DMS53 treated with DMSO at 0.1 percent for 48 hours (cell line): ENCODE measurements around the gene BICD2.
"Not testable (repeated sequence)": the region's sequence is repeated elsewhere in the genome, so short reads cannot be mapped to it uniquely, and the experiment has no call there.

Source experiments
- DNase-seq: peaks from one replicate; lab custom pipeline; 2025; ENCODE audit not compliant: unreplicated experiment; lab: John Stamatoyannopoulos, UW

Gene BICD2

DNA sequence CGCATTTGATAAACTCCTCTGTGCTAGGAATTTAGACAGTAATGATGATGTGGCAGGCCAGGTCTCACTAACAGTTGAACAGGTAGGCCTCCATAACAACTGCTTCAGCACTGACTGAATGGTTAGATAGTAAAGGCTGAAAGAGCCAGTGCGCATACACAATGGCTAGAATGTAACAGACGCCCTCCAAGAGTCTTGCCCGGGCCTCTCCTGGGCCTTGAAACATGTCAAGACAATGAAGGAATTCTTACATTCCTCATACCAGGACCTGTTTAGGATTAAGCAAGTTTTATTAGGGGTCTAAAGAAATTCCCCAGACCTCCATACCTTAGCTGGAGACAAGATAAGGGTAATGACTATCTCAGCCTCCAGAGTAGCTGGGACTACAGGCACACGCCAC, 6.7 kb upstream of the BICD2 start:
- DNase-seq = no peak

- no peak for DNase-seq
Observed at GRCh38 chr9:92770360-92770995, 5.8 kb upstream of the BICD2 start.

DNA sequence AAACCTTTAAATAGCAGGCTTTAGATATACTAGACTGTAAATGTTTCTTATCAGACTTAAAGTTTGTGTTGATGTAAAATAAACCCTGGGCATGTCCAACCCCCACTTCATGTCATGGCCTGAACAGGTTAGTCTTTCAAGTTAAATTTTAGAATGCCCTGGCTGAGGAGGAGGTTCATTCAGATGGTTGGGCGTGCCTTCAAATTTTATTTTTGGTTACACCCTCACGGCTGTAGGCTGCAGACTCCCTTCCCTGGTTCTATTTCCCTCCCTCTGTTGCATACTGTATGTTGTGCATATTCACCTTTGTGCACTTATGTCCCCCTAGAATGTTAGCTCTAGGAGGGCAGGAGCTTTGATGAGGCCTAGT, 5.3 kb upstream of the BICD2 start:
- DNase-seq = no peak

DNA sequence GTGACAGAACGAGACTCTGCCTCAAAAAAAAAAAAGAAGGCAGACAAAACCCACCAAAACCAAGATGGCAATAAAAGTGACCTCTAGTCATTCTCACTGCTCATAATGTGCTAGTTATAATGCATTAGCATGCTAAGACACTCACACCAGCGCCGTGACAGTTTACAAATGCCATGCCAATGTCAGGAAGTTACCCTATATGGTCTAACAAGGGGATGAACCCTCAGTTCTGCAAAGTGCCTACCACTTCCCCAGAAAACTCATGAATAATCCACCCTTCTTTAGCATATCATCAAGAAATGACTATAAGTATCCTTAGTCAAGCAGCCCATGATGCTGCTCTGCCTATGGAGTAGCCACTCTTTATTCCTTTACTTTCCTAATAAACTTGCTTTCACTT, 4.7 kb upstream of the BICD2 start:
- no peak for DNase-seq

DNA sequence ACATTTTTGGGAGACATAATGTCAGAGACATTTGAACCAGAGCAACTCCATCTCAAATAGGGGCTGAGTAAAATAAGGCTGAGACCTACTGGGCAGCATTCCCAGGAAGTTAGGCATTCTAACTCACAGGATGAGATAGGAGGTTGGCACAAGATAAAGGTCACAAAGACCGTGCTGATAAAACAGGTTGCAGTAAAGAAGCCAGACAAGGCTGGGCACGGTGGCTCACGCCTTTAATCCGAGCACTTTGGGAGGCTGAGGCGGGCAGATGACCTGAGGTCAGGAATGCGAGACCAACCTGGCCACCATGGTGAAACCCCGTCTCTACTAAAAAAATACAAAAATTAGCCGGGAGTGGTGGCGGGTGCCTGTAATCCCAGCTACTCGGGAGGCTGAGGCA, 4.2 kb upstream of the BICD2 start:
- not testable (repeated sequence) for DNase-seq

- no peak for DNase-seq
Observed at GRCh38 chr9:92767066-92768054, 2.7 kb upstream of the BICD2 start.

GRCh38 chr9:92764988-92765936, 629 bp upstream of the BICD2 start:
- peak; percentile 87 for DNase-seq

DNA sequence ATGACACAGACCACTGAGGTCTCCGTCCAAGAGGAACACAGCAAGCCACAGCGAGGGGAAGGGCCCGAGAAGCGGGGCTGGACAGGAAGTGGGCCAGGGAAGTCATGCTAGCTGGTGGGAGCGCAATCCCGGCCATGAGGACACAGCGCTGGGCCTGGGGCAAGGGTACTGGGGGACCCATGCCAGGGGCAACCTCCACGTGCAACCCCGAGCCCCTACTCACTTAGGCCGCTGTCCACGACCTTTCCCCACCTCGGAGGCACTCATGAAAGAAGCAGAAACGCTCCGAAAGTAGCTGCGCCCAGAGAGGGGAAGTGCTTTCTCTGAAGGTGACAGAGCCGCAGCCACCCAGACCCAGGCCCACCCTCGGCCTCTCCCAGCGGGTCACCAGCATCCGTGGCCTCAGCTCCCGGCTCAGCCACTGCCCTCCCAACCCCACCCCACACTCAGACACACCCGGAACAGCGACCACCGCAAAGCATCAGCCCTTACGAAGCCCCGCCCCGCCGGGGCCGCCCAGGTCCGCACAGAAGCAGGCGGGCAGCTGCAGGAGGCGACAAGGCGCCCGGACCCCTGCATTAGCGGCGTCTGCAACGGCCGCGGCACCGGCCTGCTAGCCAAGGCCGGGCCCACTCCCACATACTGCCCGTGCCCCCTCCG, 782 bp downstream of the BICD2 start:
- no peak for DNase-seq

DNA sequence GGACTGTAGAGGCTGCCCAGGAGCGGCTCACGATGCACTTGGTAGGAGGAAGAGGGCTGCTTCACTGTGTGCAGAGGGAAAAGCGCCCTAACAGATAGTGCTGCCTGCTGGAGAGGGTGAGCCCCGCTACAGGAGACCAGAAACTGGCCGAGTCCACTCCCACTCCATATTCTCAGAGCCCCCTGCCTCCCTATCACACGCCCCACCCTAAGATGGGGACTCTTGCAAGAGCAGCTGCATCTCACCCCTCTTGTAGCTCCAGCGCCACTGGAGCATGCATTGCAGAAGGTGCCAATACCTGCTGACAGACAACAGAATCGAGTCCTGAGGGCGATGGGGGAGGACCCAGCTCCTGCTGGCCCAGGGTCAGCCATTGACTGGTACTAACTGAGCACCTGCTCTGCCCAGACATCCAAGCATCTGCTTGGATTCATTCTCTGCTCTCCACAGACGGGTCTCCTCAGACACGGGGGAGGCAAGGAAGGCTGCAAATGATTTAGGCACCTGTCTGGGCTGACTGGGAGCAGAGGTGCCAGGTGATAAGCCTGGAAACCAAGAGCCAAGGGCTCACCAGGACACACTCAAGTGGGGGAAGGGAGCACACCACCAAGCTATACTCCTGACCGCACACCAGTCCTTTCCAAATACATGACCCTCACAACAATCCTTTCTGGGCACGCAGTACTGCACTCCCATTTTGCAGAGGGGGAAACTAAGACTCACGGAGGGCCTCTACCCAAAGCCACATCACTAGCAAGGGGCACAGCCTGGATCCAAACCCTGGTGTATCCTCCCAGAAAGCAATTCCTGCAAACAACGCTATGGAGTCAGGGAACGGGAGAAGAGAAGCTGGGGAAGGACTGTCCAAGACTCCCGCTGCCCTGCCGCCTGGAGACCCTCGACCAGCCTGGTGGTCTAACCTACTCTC, 1.6 kb downstream of the BICD2 start:
- DNase-seq = no peak

DNA sequence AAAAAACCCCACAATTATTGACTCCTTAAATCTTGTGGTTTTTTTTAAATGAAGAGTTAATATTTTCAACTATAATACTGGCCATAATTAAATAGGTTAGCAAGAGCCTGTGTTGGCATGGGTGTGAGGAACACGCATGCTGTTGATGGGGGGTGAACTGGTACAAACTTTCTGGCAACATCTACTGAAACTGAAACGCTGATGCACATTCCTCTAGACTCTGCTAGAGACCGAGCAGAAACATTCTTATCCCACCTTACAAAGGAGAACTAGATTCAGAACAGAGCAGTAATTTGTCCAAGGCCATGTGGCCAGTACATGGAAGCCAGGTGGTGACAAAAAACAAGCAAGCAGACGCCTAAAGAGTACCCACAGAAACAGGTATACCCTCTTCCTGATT, 2.4 kb downstream of the BICD2 start:
- DNase-seq = no peak

- DNase-seq = no peak
Observed at GRCh38 chr9:92761686-92762085, 2.9 kb downstream of the BICD2 start.

DNA sequence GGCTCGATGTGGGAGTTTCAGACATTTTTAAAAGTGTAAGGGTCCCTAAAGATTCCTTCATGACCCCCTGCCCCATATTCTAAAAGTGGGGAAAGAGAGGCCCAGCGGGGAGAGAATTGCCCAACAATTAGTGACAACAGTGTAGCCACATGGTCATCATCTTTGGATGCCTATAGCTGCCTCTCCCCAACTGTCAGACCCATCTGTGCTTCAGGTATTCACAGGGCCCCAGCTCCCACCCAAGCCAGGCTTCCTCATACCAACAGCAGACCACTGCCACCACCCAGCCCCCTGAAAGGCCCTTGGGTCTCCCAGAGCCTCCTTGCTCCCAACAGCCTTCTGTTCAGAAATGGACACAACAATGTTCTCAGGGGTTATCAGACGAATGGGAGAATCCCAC, 4.1 kb downstream of the BICD2 start:
- no peak for DNase-seq

DNA sequence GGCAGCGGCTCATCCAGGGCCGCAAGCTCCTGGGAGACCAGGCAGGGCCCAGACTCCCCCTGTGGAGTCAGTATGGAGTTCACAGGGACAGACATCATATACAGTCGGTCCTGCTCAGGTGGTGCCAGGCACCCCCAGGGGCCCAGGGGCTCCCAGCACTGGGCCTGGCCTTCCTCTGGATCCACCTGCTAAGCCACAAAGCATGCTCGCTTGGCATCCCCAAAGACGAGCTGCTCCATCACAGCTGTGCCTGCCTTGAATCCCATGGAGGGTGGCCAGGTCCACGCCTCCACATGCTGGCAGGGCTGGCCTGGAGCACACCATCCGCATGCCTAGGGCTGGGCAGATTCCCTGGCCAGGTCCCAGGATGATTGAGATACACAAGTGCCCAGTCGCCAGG, 4.6 kb downstream of the BICD2 start:
- no peak for DNase-seq

DNA sequence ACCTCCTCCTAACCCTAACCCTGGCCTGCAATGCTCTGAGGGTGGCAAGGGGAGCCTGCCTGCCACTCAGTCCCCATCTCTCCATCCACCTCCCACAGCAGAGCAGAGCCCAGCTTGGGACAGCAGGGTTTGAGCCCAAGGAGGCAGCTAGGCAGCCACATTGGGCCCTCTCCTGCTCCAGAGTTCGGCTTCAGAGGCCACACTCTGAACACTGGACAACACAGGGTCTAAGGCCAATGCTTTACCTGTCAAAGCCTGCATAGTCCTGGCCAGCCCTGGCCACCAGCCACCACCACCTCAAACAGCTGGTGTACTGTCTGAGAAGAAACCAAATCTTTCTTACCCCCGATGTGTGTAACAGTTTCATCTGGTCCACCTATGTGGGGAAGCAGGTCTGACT, 5.2 kb downstream of the BICD2 start:
- DNase-seq = no peak

DNA sequence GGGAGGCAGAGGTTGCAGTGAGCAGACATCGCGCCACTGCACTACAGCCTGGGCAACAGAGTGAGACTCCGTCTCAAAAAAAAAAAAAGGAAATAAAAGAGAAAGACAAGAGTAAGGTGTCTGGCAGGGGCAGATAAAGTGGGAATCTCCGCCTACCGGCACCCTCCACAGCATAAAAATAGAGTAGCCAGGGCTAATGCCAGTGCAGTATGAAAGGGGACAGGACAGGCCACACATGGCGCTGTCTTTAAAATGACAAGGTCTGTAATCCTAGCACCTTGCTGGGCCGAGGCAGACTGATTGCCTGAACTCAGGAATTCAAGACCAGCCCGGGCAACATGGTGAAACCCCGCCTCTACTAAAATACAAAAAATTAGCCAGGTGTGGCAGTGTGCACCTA, 7.8 kb downstream of the BICD2 start:
- no peak for DNase-seq

DNA sequence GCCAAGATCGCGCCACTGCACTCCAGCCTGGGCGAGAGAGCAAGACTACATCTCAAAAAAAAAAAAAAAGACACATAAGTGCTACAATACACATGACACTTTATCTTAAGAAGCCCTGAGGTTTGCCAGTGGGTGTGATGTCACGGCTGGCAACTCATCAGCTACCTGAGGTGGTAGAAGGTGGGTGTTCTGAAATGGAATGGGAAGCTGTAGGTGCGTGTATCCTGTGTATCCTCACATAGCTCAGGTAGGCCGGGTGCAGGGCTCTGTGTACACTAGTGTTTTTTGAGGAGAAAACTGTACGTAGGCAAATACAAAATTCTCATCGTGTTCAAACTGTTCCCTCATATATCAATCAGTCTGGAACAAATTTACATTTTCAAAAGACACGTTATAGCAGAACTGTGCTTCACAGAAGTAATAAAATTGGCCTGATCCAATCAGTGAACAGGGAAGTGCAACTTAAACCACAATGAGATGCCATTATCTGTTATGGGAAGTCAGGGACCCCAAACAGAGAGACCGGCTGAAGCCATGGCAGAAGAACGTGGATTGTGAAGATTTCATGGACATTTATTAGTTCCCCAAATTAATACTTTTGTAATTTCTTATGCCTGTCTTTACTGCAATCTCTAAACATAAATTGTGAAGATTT, 10.4 kb downstream of the BICD2 start:
- no peak for DNase-seq

GRCh38 chr9:92752812-92753404, 11.7 kb downstream of the BICD2 start:
- DNase-seq = no peak

GRCh38 chr9:92749934-92750315, 14.7 kb downstream of the BICD2 start:
- DNase-seq = no peak
